Mesendoderm (in vitro differentiated cells): ENCODE data around the gene COL12A1.

ENCODE experiments used
- DNase-seq: peaks from one replicate; pipeline ENCODE4 v3.0.0; 2013
- H2AK5ac ChIP-seq: 2 replicates; pipeline ENCODE4 v1.6.1; 2013; ENCODE audit warnings: low read length, inconsistent platforms
- H2BK120ac ChIP-seq: 2 replicates; pipeline ENCODE4 v1.6.1; 2013; ENCODE audit warnings: low read depth, mild to moderate bottlenecking, low read length, moderate library complexity, mixed read lengths
- H2BK15ac ChIP-seq: replicated peaks from 2 replicates; pipeline ENCODE4 v1.6.1; 2013; ENCODE audit warnings: low read depth, mild to moderate bottlenecking, moderate library complexity
- H2BK5ac ChIP-seq: 2 replicates; pipeline ENCODE4 v1.6.1; 2013; ENCODE audit warnings: low read length, inconsistent platforms
- H3K18ac ChIP-seq: 2 replicates; pipeline ENCODE4 v1.6.1; 2013; ENCODE audit warnings: mild to moderate bottlenecking, low read length, mixed read lengths
- H3K23ac ChIP-seq: one replicate; pipeline ENCODE4 v1.6.1; 2013; ENCODE audit warnings: low read length
- H3K27ac ChIP-seq: 2 replicates; pipeline ENCODE4 v1.5.1; 2013; ENCODE audit warnings: low read depth, mild to moderate bottlenecking, inconsistent platforms, low read length, moderate library complexity
- H3K27me3 ChIP-seq: 2 replicates; pipeline ENCODE4 v1.6.1; 2013; ENCODE audit warnings: low read length, control low read depth, mild to moderate bottlenecking, inconsistent platforms; ENCODE audit not compliant: insufficient read depth, poor library complexity
- H3K36me3 ChIP-seq: 2 replicates; pipeline ENCODE4 v1.6.1; 2013; ENCODE audit warnings: low read length, inconsistent platforms; ENCODE audit not compliant: control insufficient read depth, insufficient read depth
- H3K4ac ChIP-seq: one replicate; pipeline ENCODE4 v1.6.1; 2013; ENCODE audit warnings: low read depth, mild to moderate bottlenecking, low read length, moderate library complexity
- H3K4me1 ChIP-seq: 2 replicates; pipeline ENCODE4 v1.6.1; 2013; ENCODE audit warnings: low read depth, low read length, inconsistent platforms; ENCODE audit not compliant: control insufficient read depth
- H3K4me2 ChIP-seq: 2 replicates; pipeline ENCODE4 v1.6.1; 2013; ENCODE audit warnings: low read length
- H3K4me3 ChIP-seq: 2 replicates; pipeline ENCODE4 v1.5.1; 2013; ENCODE audit warnings: mild to moderate bottlenecking, low read length
- H3K56ac ChIP-seq: one replicate; pipeline ENCODE4 v1.6.1; 2013; ENCODE audit warnings: low read length
- H3K79me1 ChIP-seq: 2 replicates; pipeline ENCODE4 v1.6.1; 2013; ENCODE audit warnings: low read length, inconsistent platforms
- H3K79me2 ChIP-seq: 2 replicates; pipeline ENCODE4 v1.6.1; 2013; ENCODE audit warnings: mild to moderate bottlenecking, low read length; ENCODE audit not compliant: control insufficient read depth, insufficient read depth
- H3K9ac ChIP-seq: 2 replicates; pipeline ENCODE4 v1.6.1; 2013; ENCODE audit warnings: low read length, inconsistent platforms
- H4K5ac ChIP-seq: one replicate; pipeline ENCODE4 v1.6.1; 2013; ENCODE audit warnings: low read length
- H4K8ac ChIP-seq: one replicate; pipeline ENCODE4 v1.6.1; 2013; ENCODE audit warnings: low read depth, mild to moderate bottlenecking, control low read depth, low read length, moderate library complexity
- WGBS: extraction: QIAGEN DNeasy Blood & Tissue Kit; methylation state at CpG from one replicate; pipeline ENCODE4 v1.1.7; 2013; ENCODE audit warnings: low lambda C conversion rate, missing lambda C conversion rate; ENCODE audit not compliant: insufficient coverage; ENCODE audit errors: extremely low coverage; 5-methylcytosine and 5-hydroxymethylcytosine counted together

The COL12A1 gene

DNA sequence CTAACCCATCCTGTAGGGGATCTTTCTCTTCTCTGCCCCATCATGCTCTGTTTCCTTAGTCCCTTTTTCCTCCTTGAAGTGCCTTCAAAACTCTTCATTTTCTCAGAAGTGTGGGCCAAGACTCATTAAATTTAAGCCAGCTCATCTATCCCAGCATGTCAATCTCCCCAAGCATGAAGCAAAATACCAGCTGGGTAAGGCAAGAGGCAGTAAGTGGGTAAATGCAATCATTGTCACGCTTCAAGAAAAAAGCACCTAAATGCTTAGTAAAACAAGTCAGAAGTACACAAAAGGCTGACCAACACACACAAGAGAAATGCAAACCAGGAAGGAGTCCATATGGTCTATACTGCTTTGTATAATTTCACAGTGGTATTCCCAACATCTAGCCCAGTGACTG, 61.5 kb downstream of the COL12A1 start:
- Histone ChIP-seq H2BK15ac (no peak overlapping the region), H2BK120ac (no peak overlapping the region), H3K56ac (no peak overlapping the region), H3K27me3 (no peaks in the 10 kb centered on the region), H3K9ac (no peak overlapping the region), H3K4me2 (no peak overlapping the region), H3K27ac (no peak overlapping the region), H3K4me1 (no peaks in the 10 kb centered on the region), H3K79me1 (no peaks in the 10 kb centered on the region), H4K5ac (no peak overlapping the region), H3K79me2 (no peaks in the 10 kb centered on the region), H3K23ac (no peak overlapping the region), H4K8ac (no peak overlapping the region), H3K4ac (no peak overlapping the region), H3K36me3 (no peaks in the 10 kb centered on the region), H2AK5ac (no peak overlapping the region), H3K18ac (no peak overlapping the region), H3K4me3 (no peak overlapping the region), H2BK5ac (no peak overlapping the region)
- DNase-seq, result no peak
- WGBS, result no CpG with 5 or more reads among the region's 1 CpG

DNA sequence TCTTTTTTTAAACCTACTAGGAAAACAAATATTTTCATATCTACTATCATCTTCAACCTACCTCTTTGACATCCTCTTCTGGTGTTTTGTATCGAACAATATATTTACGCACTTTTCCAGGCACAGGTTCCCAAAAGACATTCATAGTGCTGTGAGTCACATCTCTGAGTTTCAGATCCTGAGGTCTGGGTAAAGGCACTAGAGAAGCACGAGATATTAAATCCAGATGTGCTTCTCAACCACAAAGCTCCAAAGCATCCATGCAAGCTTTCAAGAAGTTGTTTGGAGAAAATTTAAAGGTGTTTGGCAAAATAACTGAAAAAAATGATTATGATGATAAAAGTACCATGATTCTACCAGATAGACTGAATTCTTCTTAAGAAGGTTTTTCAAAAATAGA, 62.7 kb downstream of the COL12A1 start:
- DNase-seq, result no peak
- no peak overlapping the region for H2AK5ac ChIP-seq
- no peak overlapping the region for H3K4me2 ChIP-seq
- no peak overlapping the region for H3K4ac ChIP-seq
- no peak overlapping the region for H4K5ac ChIP-seq
- no peak overlapping the region for H3K18ac ChIP-seq
- no peak overlapping the region for H3K4me3 ChIP-seq
- no peak overlapping the region for H3K56ac ChIP-seq
- H3K36me3 ChIP-seq, result no peaks in the 10 kb centered on the region
- no CpG with 5 or more reads among the region's 3 CpGs for WGBS
- no peak overlapping the region for H3K27ac ChIP-seq
- H3K9ac ChIP-seq, result no peak overlapping the region
- H2BK5ac ChIP-seq, result no peak overlapping the region
- H3K4me1 ChIP-seq, result no peaks in the 10 kb centered on the region
- H4K8ac ChIP-seq, result no peak overlapping the region
- H2BK120ac ChIP-seq, result no peak overlapping the region
- no peak overlapping the region for H3K23ac ChIP-seq
- H3K27me3 ChIP-seq, result no peaks in the 10 kb centered on the region
- no peaks in the 10 kb centered on the region for H3K79me1 ChIP-seq
- H2BK15ac ChIP-seq, result no peak overlapping the region
- H3K79me2 ChIP-seq, result no peaks in the 10 kb centered on the region

DNA sequence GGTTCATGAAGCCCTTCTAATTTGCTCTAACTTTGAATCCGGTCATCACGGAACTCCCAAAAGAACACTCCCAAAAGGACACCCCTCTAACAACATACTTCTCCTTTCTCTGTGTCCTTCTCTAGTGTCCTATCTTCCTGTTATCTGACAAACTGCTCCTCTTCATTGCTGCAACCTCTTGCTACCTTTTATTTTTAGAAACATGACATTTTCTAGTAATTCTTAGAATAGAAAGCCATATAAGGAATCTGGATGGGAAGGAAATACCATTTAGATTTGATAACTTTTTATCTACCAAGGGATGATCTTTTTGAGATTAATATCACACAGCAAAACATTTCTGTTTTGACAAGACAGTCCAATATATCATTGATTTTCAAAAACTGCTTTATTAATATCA, 63.1 kb downstream of the COL12A1 start:
- H3K4ac ChIP-seq, result no peak overlapping the region
- H3K18ac ChIP-seq, result no peak overlapping the region
- H3K4me1 ChIP-seq, result no peaks in the 10 kb centered on the region
- H2BK120ac ChIP-seq, result no peak overlapping the region
- no peak overlapping the region for H3K9ac ChIP-seq
- no peaks in the 10 kb centered on the region for H3K79me2 ChIP-seq
- H3K4me2 ChIP-seq, result no peak overlapping the region
- no peak overlapping the region for H4K5ac ChIP-seq
- H3K23ac ChIP-seq, result no peak overlapping the region
- no peaks in the 10 kb centered on the region for H3K27me3 ChIP-seq
- H3K27ac ChIP-seq, result no peak overlapping the region
- WGBS, result no CpG with 5 or more reads among the region's 2 CpGs
- no peaks in the 10 kb centered on the region for H3K36me3 ChIP-seq
- no peak overlapping the region for H3K56ac ChIP-seq
- H2BK5ac ChIP-seq, result no peak overlapping the region
- no peak for DNase-seq
- H2BK15ac ChIP-seq, result no peak overlapping the region
- no peak overlapping the region for H3K4me3 ChIP-seq
- no peak overlapping the region for H4K8ac ChIP-seq
- no peaks in the 10 kb centered on the region for H3K79me1 ChIP-seq
- no peak overlapping the region for H2AK5ac ChIP-seq

DNA sequence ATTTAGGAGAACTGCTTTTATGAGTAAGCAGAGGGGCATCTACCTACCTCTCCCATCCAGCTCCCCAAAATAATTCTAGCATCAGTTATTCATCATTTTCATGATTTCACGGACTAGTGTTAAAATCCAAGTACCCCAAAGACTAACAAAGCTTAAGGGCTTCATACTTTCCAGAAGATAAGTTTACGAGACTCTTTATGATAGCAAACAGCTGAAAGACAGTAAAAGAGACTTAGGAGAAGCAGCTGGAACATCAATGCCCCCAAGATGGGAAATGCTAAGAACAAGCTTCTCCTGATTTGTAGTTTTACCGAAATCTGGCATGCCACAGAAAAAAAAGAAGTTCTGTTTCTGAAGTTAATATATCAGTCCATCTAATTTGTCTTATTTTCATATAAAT, 70.0 kb downstream of the COL12A1 start:
- Histone ChIP-seq H4K8ac (no peak overlapping the region), H3K4me2 (no peak overlapping the region), H3K36me3 (no peaks in the 10 kb centered on the region), H3K9ac (no peak overlapping the region), H3K27ac (no peak overlapping the region), H3K27me3 (no peaks in the 10 kb centered on the region), H4K5ac (no peak overlapping the region), H3K18ac (no peak overlapping the region), H2BK5ac (no peak overlapping the region), H2BK15ac (no peak overlapping the region), H3K56ac (no peak overlapping the region), H3K79me1 (no peaks in the 10 kb centered on the region), H2BK120ac (no peak overlapping the region), H3K23ac (no peak overlapping the region), H3K79me2 (no peaks in the 10 kb centered on the region), H3K4ac (no peak overlapping the region), H3K4me3 (no peak overlapping the region), H3K4me1 (no peaks in the 10 kb centered on the region), H2AK5ac (no peak overlapping the region)
- no peak for DNase-seq
- no CpG with 5 or more reads among the region's 3 CpGs for WGBS

DNA sequence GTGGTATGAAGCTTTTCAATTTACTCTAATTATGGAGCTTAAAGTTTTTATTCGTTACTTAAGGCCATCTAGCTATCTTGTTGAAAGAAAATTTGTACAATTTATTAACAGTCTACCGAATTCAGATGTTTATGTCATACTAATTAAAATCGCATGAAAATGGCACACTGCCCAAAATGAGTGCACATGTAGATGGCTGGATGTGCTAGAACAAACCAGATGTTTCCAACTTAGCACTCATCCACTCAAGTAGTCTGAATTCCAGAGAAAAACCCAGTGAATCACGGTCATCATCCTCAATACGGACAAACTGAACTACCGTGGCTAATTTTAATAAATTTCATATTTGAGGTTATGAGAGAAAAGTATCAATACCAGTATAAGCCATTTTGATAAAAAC, 70.4 kb downstream of the COL12A1 start:
- no peak overlapping the region for H3K9ac ChIP-seq
- no peak overlapping the region for H3K27ac ChIP-seq
- H2BK5ac ChIP-seq, result no peak overlapping the region
- no peak for DNase-seq
- WGBS, result no CpG with 5 or more reads among the region's 6 CpGs
- no peak overlapping the region for H3K18ac ChIP-seq
- no peak overlapping the region for H3K4me3 ChIP-seq
- H3K79me2 ChIP-seq, result no peaks in the 10 kb centered on the region
- no peaks in the 10 kb centered on the region for H3K79me1 ChIP-seq
- H2BK15ac ChIP-seq, result no peak overlapping the region
- H3K27me3 ChIP-seq, result no peaks in the 10 kb centered on the region
- no peak overlapping the region for H2BK120ac ChIP-seq
- no peak overlapping the region for H3K23ac ChIP-seq
- H2AK5ac ChIP-seq, result no peak overlapping the region
- no peak overlapping the region for H3K4ac ChIP-seq
- H3K4me1 ChIP-seq, result no peaks in the 10 kb centered on the region
- no peak overlapping the region for H4K8ac ChIP-seq
- H4K5ac ChIP-seq, result no peak overlapping the region
- no peaks in the 10 kb centered on the region for H3K36me3 ChIP-seq
- H3K56ac ChIP-seq, result no peak overlapping the region
- no peak overlapping the region for H3K4me2 ChIP-seq

DNA sequence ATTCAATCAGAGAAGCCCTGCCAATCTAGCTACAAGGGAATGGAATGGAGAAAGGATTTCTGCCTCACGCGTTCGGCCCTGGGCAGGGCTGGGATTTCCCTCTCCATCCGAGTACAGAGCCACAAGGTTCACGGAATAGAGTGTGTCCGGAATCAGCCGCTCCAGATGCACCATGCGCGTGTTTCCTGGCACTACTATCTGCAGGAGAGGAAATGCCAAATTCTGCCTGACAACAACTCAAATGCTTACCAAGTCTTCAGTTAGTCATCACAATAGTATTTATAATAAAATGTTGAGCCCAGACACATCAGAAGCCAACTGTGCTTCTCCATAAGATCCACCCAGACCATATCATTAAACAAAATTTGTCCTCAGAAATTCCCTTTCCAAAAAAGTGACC, 75.1 kb downstream of the COL12A1 start:
- WGBS, result no CpG with 5 or more reads among the region's 9 CpGs

More for the DNA sequence above, 75.1 kb downstream of the COL12A1 start:
- H3K4me2 ChIP-seq, result no peak overlapping the region
- no peaks in the 10 kb centered on the region for H3K79me1 ChIP-seq
- H3K36me3 ChIP-seq, result no peaks in the 10 kb centered on the region
- H3K4ac ChIP-seq, result no peak overlapping the region
- no peak overlapping the region for H3K27ac ChIP-seq
- H2BK15ac ChIP-seq, result no peak overlapping the region
- no peak overlapping the region for H3K18ac ChIP-seq
- no peak overlapping the region for H4K8ac ChIP-seq
- H2BK120ac ChIP-seq, result no peak overlapping the region
- no peak for DNase-seq
- no peak overlapping the region for H3K9ac ChIP-seq
- H3K27me3 ChIP-seq, result no peaks in the 10 kb centered on the region
- H3K4me1 ChIP-seq, result no peaks in the 10 kb centered on the region
- no peaks in the 10 kb centered on the region for H3K79me2 ChIP-seq
- no peak overlapping the region for H3K4me3 ChIP-seq
- H4K5ac ChIP-seq, result peak overlapping the region; percentile 36
- H2BK5ac ChIP-seq, result no peak overlapping the region
- no peak overlapping the region for H3K56ac ChIP-seq
- H2AK5ac ChIP-seq, result no peak overlapping the region
- H3K23ac ChIP-seq, result no peak overlapping the region
